ENCODE data around the gene ATG10. TPM values are rescaled to one million over a fixed set of nuclear protein-coding genes. Genes with fewer than 3 reads are reported as not detected.

Gene ATG10
- polyA plus RNA-seq, 1 of the 3 experiments (the other 2 are of a cell fraction) = 3.2 TPM

- no peaks in the 10 kb centered on the region for H4K20me1 ChIP-seq (ENCODE audit: insufficient read depth)
- 0 out of 2 replicates have a peak, but pooled peaks cover 4% of the 10 kb centered on the region for H3K9me2 ChIP-seq
- H3K79me2 ChIP-seq (ENCODE audit: insufficient read depth) = no peaks in the 10 kb centered on the region
- ChIA-PET CTCF (no interaction called here), POLR2A (no interaction called here)
- 94% methylated on average over 6 of the region's 6 CpGs for WGBS (ENCODE audit: low lambda C conversion rate)
- DNase-seq = no peak
- no peak for TF ChIP-seq PBX3 (IDR thresholded peaks at IDR 0.05)
- TF ChIP-seq RFX5 (IDR thresholded peaks at IDR 0.05; ENCODE audit: low read length) = no peak
- no peak for TF ChIP-seq FOXM1 (IDR thresholded peaks at IDR 0.05; ENCODE audit: low read depth)
- no peak for TF ChIP-seq IRF3 (IDR thresholded peaks at IDR 0.05; ENCODE audit: low read depth, low read length)
- no peak for TF ChIP-seq YY1 (IDR thresholded peaks at IDR 0.05; ENCODE audit: low read depth)
- TF ChIP-seq MAX (IDR thresholded peaks at IDR 0.05; ENCODE audit: low read depth) = no peak
- no peak for TF ChIP-seq FOSL2 (IDR thresholded peaks at IDR 0.05; ENCODE audit: borderline replicate concordance, low read depth)
- H3K27me3 ChIP-seq (ENCODE audit: insufficient read depth) = no peaks in the 10 kb centered on the region
- H3F3A ChIP-seq (replicated peaks; ENCODE audit: insufficient read depth) = no peaks in the 10 kb centered on the region
- H3K4me2 ChIP-seq = no peak overlapping the region
- no peak overlapping the region for H2AFZ ChIP-seq (ENCODE audit: low read depth)
- no peak overlapping the region for H3K4me3 ChIP-seq (ENCODE audit: low read depth in 2 of 2, low read length in 1 of 2)
- no peak overlapping the region for H3K9ac ChIP-seq
- H3K27ac ChIP-seq (ENCODE audit: low read depth in 2 of 2, low read length in 1 of 2) = no peak overlapping the region
- 0 out of 2 replicates have a peak, but pooled peaks cover 10% of the 10 kb centered on the region for H3K9me3 ChIP-seq
- no peaks in the 10 kb centered on the region for H3K4me1 ChIP-seq (ENCODE audit: control insufficient read depth in 1 of 2, insufficient read depth in 2 of 2, low read depth in 1 of 2, low read length in 1 of 2)
- peaks cover 0 to 5% of the 10 kb centered on the region in 2 experiments for H3K36me3 ChIP-seq (replicated peaks in 1 of 2; ENCODE audit: control insufficient read depth in 1 of 2, insufficient read depth in 2 of 2, low read length in 1 of 2)
These were observed 171.2 kb downstream of the ATG10 start for GRCh38 chr5:82142928-82143577.

- CTCF ChIA-PET = interaction anchor here (0.8 to 1.6 kb wide), 3 partner anchors 41 to 291 kb away, joined by 3 to 4 read pairs (median 3); no protein-coding TSS in a partner anchor
- Histone ChIP-seq H3K9me2 (0 out of 2 replicates have a peak, but pooled peaks cover 4% of the 10 kb centered on the region), H3K36me3 (replicated peaks in 1 of 2; ENCODE audit: control insufficient read depth in 1 of 2, insufficient read depth in 2 of 2, low read length in 1 of 2) (peaks cover 0 to 5% of the 10 kb centered on the region in 2 experiments), H4K20me1 (ENCODE audit: insufficient read depth) (no peaks in the 10 kb centered on the region), H3K4me1 (ENCODE audit: control insufficient read depth in 1 of 2, insufficient read depth in 2 of 2, low read depth in 1 of 2, low read length in 1 of 2) (peaks cover 0 to 20% of the 10 kb centered on the region in 2 experiments; a peak in 3 of 4 replicates), H3K9me3 (0 out of 2 replicates have a peak, but pooled peaks cover 10% of the 10 kb centered on the region), H2AFZ (ENCODE audit: low read depth) (no peak overlapping the region), H3K4me2 (no peak overlapping the region), H3K27me3 (ENCODE audit: insufficient read depth) (no peaks in the 10 kb centered on the region), H3K27ac (ENCODE audit: low read depth in 2 of 2, low read length in 1 of 2) (no peak overlapping the region), H3K79me2 (ENCODE audit: insufficient read depth) (no peaks in the 10 kb centered on the region), H3K9ac (no peak overlapping the region), H3F3A (replicated peaks; ENCODE audit: insufficient read depth) (no peaks in the 10 kb centered on the region), H3K4me3 (ENCODE audit: low read depth in 2 of 2, low read length in 1 of 2) (no peak overlapping the region)
- TF ChIP-seq ELF1 (IDR thresholded peaks at IDR 0.05) = no peak
- no peak for TF ChIP-seq TEAD4 (IDR thresholded peaks at IDR 0.05; ENCODE audit: borderline replicate concordance, insufficient read depth)
- 100% methylated on average over 1 of the region's 1 CpG for WGBS (ENCODE audit: low lambda C conversion rate)
- DNase-seq = no peak
- POLR2A ChIA-PET = no interaction called here
These were observed 176.2 kb downstream of the ATG10 start for GRCh38 chr5:82147860-82148573.
